HL-60 (cell line): Measurements from ENCODE around the gene LYRM1.

Source experiments
- DNase-seq, 2 experiments: peaks; one replicate each; pipeline ENCODE4 v3.0.0-alpha.2; 2010 to 2020; ENCODE audit warnings: low read depth in 1 of 2, low spot score in 1 of 2
- H3K27ac ChIP-seq: fragments of 250-450 bp; sonication (Bioruptor Pico); replicated peaks from 2 replicates; pipeline ENCODE4 v1.5.1; 2020; ENCODE audit warnings: mild to moderate bottlenecking, moderate library complexity
- H3K27me3 ChIP-seq: fragments of 250-450 bp; sonication (Bioruptor Pico); 2 replicates; pipeline ENCODE4 v1.5.1; 2021; ENCODE audit warnings: mild to moderate bottlenecking, moderate library complexity; ENCODE audit not compliant: insufficient read depth, poor library complexity, severe bottlenecking
- H3K4me3 ChIP-seq: replicated peaks from 2 replicates; pipeline ENCODE4 v1.5.1; 2011; ENCODE audit warnings: mild to moderate bottlenecking, control low read depth, low read length; ENCODE audit not compliant: insufficient read depth
- GABPA ChIP-seq: IDR thresholded peaks from 2 replicates; pipeline ENCODE4 v1.6.1; 2012; ENCODE audit warnings: low read depth
- POLR2AphosphoS5 ChIP-seq: IDR thresholded peaks from 2 replicates; pipeline ENCODE4 v1.6.1; 2012; ENCODE audit warnings: low read depth
- SPI1 ChIP-seq: IDR thresholded peaks from 2 replicates; pipeline ENCODE4 v1.6.1; 2012; ENCODE audit warnings: low read depth, mild to moderate bottlenecking, borderline replicate concordance
- TF ChIP-seq, protein P1 (sequence below): IDR thresholded peaks from one replicate; pipeline ENCODE4 v1.5.1; 2011; ENCODE audit warnings: low read length, control low read depth, inconsistent platforms; ENCODE audit not compliant: insufficient read depth
- TF ChIP-seq, protein P2 (sequence below): IDR thresholded peaks from 2 replicates; pipeline ENCODE4 v1.6.1; 2012; ENCODE audit warnings: low read depth; ENCODE audit not compliant: insufficient replicate concordance

LYRM1 gene

DNA sequence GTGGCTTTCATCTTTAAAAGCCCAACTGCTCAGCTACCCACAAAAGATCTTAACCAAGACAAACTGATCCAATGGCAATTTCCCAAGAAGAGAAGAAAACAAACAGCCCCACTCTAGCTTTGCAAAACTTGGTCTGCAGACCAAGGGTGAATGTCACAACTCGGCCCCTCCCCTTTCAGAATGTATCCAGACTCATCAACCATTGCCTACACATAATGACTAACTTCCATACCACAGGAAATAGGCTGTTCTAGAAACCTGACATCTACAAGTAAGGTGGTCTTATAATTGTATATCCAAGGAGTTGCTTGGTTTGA is 16.4 kb upstream of the LYRM1 start:
- Histone ChIP-seq H3K27me3 (no peaks in the 10 kb centered on the region), H3K4me3 (no peak overlapping the region), H3K27ac (peak overlapping the region; percentile 12; the same call in 1 of the 2 replicates)
- DNase-seq, result peak in 1 of 2 experiments; percentile 70
- TF ChIP-seq POLR2AphosphoS5 (no peak), SPI1 (no peak), GABPA (no peak)
- TF ChIP-seq, protein P1, sequence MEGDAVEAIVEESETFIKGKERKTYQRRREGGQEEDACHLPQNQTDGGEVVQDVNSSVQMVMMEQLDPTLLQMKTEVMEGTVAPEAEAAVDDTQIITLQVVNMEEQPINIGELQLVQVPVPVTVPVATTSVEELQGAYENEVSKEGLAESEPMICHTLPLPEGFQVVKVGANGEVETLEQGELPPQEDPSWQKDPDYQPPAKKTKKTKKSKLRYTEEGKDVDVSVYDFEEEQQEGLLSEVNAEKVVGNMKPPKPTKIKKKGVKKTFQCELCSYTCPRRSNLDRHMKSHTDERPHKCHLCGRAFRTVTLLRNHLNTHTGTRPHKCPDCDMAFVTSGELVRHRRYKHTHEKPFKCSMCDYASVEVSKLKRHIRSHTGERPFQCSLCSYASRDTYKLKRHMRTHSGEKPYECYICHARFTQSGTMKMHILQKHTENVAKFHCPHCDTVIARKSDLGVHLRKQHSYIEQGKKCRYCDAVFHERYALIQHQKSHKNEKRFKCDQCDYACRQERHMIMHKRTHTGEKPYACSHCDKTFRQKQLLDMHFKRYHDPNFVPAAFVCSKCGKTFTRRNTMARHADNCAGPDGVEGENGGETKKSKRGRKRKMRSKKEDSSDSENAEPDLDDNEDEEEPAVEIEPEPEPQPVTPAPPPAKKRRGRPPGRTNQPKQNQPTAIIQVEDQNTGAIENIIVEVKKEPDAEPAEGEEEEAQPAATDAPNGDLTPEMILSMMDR, result no peak
- TF ChIP-seq, protein P2, sequence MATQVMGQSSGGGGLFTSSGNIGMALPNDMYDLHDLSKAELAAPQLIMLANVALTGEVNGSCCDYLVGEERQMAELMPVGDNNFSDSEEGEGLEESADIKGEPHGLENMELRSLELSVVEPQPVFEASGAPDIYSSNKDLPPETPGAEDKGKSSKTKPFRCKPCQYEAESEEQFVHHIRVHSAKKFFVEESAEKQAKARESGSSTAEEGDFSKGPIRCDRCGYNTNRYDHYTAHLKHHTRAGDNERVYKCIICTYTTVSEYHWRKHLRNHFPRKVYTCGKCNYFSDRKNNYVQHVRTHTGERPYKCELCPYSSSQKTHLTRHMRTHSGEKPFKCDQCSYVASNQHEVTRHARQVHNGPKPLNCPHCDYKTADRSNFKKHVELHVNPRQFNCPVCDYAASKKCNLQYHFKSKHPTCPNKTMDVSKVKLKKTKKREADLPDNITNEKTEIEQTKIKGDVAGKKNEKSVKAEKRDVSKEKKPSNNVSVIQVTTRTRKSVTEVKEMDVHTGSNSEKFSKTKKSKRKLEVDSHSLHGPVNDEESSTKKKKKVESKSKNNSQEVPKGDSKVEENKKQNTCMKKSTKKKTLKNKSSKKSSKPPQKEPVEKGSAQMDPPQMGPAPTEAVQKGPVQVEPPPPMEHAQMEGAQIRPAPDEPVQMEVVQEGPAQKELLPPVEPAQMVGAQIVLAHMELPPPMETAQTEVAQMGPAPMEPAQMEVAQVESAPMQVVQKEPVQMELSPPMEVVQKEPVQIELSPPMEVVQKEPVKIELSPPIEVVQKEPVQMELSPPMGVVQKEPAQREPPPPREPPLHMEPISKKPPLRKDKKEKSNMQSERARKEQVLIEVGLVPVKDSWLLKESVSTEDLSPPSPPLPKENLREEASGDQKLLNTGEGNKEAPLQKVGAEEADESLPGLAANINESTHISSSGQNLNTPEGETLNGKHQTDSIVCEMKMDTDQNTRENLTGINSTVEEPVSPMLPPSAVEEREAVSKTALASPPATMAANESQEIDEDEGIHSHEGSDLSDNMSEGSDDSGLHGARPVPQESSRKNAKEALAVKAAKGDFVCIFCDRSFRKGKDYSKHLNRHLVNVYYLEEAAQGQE, result no peak

DNA sequence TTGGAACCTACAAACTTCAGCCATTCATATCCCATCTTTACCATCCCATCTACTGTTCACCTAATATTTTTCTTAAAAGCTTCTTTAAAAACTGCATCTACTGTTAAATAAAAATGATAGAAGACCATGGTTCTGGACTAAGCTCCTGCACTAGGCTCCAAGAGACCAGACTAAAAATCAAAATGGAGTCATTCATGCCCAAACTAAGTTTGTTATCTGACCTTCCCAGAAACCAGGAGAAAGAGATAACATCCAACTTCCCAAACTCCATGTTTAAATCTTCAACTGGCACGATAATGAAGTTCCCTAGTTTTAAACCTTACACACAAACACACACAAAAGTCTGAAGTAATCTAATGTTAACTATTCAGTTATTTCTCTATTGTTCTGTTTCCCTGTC is 14.3 kb upstream of the LYRM1 start:
- TF ChIP-seq POLR2AphosphoS5 (no peak), GABPA (no peak), SPI1 (no peak)
- TF ChIP-seq, protein P1, result no peak
- TF ChIP-seq, protein P2, result no peak
- DNase-seq, result no peak
- no peak overlapping the region for H3K27ac ChIP-seq
- H3K27me3 ChIP-seq, result no peaks in the 10 kb centered on the region
- no peak overlapping the region for H3K4me3 ChIP-seq

DNA sequence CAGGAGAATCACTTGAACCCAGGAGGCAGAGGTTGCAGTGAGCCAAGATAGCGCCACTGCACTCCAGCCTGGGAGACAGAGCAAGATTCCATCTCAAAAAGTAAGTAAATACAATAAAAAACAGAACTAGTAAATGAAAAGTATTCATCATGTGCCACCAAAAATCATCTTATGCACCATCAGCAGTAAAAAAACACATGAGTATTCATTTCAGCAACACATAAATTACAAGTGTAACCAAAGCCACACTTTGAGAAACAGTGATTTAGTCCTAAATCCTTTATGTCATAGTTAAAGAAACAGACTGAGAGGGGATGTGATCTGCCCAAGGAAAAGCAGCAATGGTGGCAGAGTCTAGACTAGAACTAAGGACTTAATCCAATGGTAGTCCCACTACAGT is 13.4 kb upstream of the LYRM1 start:
- Histone ChIP-seq H3K27ac (no peak overlapping the region), H3K27me3 (no peaks in the 10 kb centered on the region), H3K4me3 (no peak overlapping the region)
- no peak for TF ChIP-seq GABPA
- TF ChIP-seq POLR2AphosphoS5, result no peak
- TF ChIP-seq, protein P2, result no peak
- TF ChIP-seq, protein P1, result no peak
- no peak for TF ChIP-seq SPI1
- no peak for DNase-seq
